ENCODE results near the gene APCDD1. TPM values are rescaled to one million over a fixed set of nuclear protein-coding genes. Genes with fewer than 3 reads are reported as not detected.

The APCDD1 gene
- not detected for total RNA-seq

DNA sequence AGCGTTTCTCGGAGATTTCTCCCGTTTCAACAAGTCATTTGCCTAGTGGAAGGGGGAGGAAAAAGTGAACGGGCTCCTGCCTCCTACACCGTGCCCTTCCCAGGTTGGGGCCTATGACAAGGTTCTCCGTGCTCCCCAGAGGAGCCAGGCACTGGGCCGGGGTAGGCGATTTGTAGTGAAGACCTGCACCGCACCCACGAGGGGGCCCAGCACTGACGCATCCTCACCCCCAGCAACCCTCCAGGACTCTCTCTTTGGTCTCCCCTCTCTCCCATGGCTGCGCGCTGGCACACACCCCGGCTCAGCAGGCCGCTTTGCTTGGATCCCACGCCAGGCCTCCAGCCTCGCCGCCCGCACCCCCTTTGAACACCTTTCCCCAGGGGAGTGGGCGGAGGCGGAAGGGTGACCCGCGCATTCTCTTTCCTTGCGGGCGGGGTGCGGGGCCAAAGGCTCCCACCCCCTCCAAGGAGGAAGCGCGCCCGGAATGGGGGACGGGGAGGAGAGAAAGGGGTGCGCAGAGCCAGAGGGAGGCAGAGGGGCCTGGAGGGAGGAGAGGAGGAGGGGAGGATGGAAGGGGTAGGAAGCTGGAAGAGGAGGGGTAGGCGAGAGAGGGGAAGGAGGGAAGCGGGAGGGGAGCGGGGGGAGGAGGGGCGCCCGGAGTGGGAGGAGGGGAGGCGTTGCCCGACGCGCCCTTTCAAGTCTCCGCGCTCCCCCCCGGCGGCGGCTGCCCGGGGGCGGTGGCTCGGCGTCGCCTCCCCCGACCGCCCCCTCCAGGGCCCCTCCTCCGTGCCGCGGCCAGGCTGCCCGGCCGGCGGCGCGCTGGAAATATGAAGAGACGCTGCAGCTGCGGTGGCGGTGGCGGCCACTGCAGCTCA is at the start of gene APCDD1:
Gene APCDD1, plus strand, starts transcription at position 830 of the 875 bp plus-strand sequence. CDS start 347 bp downstream, outside the sequence.
- CTCF ChIA-PET = no interaction called here
- Mint-ChIP-seq H3K27me3 (peaks cover 68% of the 10 kb centered on the region), H3K27ac (no peak within 1 kb of the TSS), H3K36me3 (ENCODE audit: low read depth) (no peaks in the 10 kb centered on the region), H3K4me3 (no peak within 1 kb of the TSS), H3K9me3 (no peaks in the 10 kb centered on the region), H3K4me1 (peaks cover 2% of the 10 kb centered on the region)
- DNase-seq = no peak
- POLR2A ChIA-PET = no interaction called here

DNA sequence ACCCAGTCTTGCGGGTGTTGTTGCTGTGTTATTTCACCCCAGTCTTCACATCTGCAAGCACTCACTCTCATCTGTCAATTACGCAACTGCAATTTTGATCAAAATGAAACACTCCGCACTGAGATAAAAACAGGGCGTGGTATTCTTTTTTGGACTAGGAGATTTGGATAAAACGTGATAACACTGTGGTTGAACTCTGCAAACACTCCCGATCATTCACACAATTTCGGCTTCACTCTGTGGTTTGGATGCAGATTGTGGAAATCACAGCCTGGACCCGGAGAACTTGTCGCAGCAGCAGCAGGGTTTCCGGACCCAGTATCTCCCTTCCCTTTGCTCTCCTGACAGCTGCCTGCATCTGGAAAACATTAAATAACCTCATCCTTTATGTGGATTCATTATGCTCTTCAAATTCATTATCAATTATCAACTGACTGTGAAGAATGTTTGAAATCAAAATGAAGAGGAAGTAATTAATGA is 49.4 kb upstream of the APCDD1 start:
- Mint-ChIP-seq H3K27me3 (peaks cover 8% of the 10 kb centered on the region), H3K4me1 (no peaks in the 10 kb centered on the region), H3K4me3 (no peak overlapping the region), H3K9me3 (no peaks in the 10 kb centered on the region), H3K27ac (no peak overlapping the region), H3K36me3 (ENCODE audit: low read depth) (no peaks in the 10 kb centered on the region)
- POLR2A ChIA-PET = no interaction called here
- no peak for DNase-seq
- CTCF ChIA-PET = no interaction called here

DNA sequence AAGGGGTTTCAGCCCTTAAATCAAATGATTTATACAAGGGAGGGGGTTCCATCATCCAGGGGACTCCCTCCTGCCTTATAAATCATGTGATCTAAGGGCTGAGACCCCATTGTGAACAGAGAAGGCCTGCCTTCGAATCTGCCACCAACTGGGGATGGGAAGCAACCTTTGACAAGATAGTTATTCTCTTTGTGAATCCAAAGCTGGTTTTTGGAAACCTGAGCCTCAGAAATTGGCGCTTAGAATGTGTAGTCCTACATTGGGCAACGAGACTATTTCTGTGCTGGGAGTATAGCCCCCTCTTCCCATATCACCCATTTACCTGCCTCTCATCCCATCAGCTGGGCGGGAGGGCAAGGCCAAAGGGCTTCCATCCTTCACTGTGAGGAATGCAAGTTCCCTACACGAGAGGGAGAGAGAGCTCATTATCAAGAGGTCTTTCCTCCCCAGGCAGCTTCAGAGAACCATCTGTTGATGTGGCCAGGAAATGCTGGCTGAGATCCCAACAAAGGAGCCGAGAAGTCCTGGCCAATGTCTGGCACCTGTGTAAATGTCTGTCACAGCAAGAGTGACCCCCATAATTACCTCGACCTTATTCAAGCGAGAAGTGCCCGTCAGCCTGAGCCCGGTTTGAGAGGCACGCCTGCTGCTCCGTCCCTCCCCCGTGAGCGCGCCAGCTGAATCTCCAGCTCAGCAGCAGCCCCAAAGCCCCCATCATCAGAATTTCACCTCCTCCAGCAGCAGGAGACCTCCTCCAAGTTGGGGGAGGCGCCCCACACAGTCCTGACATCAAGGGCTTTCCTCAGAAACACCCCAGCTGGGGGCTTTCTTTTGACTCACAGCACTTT is 48.4 kb upstream of the APCDD1 start:
- CTCF ChIA-PET = no interaction called here
- Mint-ChIP-seq H3K9me3 (no peaks in the 10 kb centered on the region), H3K27me3 (peaks cover 5% of the 10 kb centered on the region), H3K36me3 (ENCODE audit: low read depth) (no peaks in the 10 kb centered on the region), H3K4me1 (no peaks in the 10 kb centered on the region), H3K4me3 (no peak overlapping the region), H3K27ac (no peak overlapping the region)
- POLR2A ChIA-PET = no interaction called here
- DNase-seq = no peak

DNA sequence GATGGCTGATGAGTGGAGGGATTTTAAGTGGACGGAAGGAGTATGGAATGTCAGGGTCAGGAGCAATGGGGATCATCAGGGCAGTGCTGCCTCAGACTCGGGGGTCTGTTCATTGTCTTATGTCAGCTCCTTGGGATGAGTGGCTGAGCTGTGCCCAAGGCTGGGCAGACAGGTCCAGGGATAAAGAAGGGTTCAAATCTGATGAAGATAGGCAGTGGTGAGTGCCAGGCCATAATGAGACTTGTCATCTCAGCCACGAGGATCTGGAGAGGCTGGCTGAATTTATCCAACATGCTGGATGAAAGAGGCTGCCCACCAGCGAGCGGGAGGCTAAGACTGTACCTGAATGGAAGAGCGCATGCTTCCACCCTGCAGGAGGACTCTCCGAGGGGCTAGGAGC is 46.3 kb upstream of the APCDD1 start:
- Mint-ChIP-seq H3K4me3 (no peak overlapping the region), H3K9me3 (no peaks in the 10 kb centered on the region), H3K27ac (no peak overlapping the region), H3K4me1 (no peaks in the 10 kb centered on the region), H3K27me3 (no peaks in the 10 kb centered on the region), H3K36me3 (ENCODE audit: low read depth) (no peaks in the 10 kb centered on the region)
- CTCF ChIA-PET = no interaction called here
- DNase-seq = no peak
- POLR2A ChIA-PET = no interaction called here

DNA sequence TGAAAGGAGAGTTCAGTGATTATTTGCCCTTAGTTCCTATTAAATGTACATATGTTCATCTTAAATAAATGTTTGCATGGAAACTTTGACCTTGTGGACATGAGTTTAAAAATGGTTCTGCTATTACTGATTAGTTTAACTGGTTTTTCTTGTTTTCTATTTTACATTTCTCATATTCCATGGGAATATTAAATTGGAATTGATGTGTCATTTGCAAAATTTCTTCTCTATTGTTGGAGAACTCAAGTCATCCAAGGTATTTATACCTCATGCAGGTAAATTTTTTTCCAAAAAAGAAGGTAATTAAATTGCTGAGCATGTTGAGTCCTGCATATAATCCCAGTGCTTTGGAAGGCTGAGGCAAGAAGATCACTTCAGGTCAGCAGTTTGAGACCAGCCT is 45.4 kb upstream of the APCDD1 start:
- Mint-ChIP-seq H3K27me3 (no peaks in the 10 kb centered on the region), H3K4me3 (no peak overlapping the region), H3K36me3 (ENCODE audit: low read depth) (no peaks in the 10 kb centered on the region), H3K27ac (no peak overlapping the region), H3K4me1 (no peaks in the 10 kb centered on the region), H3K9me3 (no peaks in the 10 kb centered on the region)
- no peak for DNase-seq
- POLR2A ChIA-PET = interaction anchor here (0.6 kb wide), 1 partner anchor 88 kb away, joined by 3 read pairs; no protein-coding TSS in a partner anchor
- CTCF ChIA-PET = interaction anchor here (0.5 kb wide), 1 partner anchor 449 kb away, joined by 3 read pairs; no protein-coding TSS in a partner anchor

DNA sequence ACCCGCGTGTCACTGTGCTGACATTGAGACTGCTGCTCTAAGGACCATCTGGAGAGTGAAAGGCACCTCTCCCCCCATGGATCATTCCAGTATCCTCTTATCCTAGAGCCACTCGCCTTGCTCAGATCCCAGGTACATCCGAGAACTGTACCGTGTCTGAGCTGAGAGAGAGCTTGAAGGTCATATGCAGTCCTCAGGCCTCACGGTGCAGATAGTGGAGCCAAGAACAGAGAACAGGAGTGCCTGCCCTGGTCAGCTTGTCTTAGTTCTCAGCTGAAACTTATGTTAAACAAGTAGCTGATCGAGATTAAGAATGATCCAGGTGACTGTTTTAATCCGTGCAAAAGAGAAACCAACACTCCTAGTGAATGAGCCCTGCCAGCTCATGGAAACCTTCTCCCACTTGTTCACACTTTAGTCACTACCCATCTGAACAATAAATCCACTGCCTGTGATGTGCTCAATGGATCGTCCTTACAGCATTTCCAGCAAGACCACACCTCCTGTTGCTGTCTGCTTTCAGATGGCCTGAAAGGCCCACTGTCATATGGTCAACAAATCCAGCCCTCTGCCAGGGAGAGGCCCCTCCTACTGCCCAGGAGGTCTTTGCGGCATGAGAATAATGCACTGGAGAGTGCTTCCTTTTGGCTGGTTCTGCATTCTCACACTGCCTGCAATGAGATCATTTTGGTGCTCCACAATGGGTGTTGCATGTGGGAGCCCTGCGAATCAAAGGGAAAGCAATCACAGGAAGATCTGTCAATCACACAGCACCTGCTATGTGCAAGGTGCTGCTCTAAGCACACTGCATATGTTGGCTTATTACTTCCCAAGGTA is 43.7 kb upstream of the APCDD1 start:
- ChIA-PET CTCF (no interaction called here), POLR2A (no interaction called here)
- H3K36me3 Mint-ChIP-seq (ENCODE audit: low read depth) = no peaks in the 10 kb centered on the region
- H3K27ac Mint-ChIP-seq = no peak overlapping the region
- no peak for DNase-seq
- no peaks in the 10 kb centered on the region for H3K4me1 Mint-ChIP-seq
- H3K9me3 Mint-ChIP-seq = no peaks in the 10 kb centered on the region
- no peak overlapping the region for H3K4me3 Mint-ChIP-seq
- no peaks in the 10 kb centered on the region for H3K27me3 Mint-ChIP-seq

DNA sequence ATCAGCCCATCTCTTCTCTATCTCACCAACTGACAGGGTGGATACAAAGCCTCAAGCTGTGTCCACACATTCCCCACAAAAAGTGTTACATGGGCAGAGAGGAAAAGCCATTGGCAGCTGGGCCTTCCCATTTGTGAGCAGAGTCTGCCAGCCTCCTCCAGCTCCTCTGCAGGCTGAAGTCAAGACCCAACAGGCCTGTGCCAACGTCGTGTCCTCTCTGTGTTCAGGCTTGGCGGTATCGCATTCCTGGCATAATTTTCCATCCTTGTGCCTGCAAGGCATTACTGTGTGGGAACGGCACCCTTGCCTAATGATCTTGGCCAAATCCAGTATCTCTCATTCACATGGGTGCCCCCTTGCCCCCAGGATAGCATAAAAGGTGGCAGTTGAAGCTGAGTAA is 41.5 kb upstream of the APCDD1 start:
- no peak overlapping the region for H3K4me3 Mint-ChIP-seq
- ChIA-PET CTCF (no interaction called here), POLR2A (no interaction called here)
- no peaks in the 10 kb centered on the region for H3K9me3 Mint-ChIP-seq
- DNase-seq = no peak
- no peaks in the 10 kb centered on the region for H3K36me3 Mint-ChIP-seq (ENCODE audit: low read depth)
- H3K4me1 Mint-ChIP-seq = no peaks in the 10 kb centered on the region
- no peaks in the 10 kb centered on the region for H3K27me3 Mint-ChIP-seq
- H3K27ac Mint-ChIP-seq = no peak overlapping the region

DNA sequence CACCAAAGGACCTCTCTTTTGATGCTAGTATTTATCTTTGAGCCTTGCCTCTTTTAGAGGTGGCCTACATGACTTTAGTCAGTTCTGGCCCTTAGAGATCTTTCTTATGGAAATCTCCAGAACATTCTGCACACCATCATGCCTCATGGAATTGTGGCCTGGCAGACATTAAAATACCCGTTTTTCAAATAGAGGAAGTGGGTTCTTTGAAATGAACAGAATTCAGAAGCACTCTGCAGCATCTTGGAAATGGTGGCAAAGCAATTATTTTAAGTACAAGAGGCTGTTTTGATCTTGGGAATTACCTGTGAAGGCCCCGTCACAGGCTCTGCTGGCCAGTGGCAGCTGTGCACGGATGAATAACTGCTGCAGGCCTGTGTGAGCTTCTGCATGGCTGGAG is 40.7 kb upstream of the APCDD1 start:
- Mint-ChIP-seq H3K36me3 (ENCODE audit: low read depth) (no peaks in the 10 kb centered on the region), H3K27me3 (no peaks in the 10 kb centered on the region), H3K4me1 (no peaks in the 10 kb centered on the region), H3K9me3 (no peaks in the 10 kb centered on the region), H3K4me3 (no peak overlapping the region), H3K27ac (no peak overlapping the region)
- DNase-seq = no peak
- POLR2A ChIA-PET = no interaction called here
- CTCF ChIA-PET = no interaction called here

DNA sequence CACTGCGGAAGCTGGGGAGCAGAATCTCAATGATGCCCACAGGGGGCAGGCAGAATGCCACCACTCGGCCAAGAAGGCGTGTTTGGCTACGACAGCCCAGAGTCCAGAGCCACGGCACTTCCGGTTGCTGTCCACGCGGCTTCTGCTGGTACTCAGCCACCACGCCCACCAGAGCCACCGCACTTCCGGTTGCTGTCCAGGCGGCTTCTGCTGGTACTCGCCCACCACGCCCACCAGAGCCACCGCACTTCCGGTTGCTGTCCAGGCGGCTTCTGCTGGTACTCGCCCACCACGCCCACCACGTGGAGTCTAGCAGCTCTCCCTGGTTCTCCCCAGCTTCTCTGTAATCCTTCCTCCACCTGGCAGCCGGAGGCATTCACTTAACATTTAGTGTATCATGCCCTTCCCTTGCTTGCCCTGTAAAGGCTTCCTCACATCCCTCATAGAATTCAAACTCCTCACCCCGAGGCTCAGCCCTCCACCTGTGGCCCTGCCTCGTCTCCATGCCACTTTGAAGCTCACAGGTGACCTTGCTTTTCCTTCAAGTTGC is 40.1 kb upstream of the APCDD1 start:
- H3K27ac Mint-ChIP-seq = no peak overlapping the region
- H3K4me1 Mint-ChIP-seq = no peaks in the 10 kb centered on the region
- no peaks in the 10 kb centered on the region for H3K36me3 Mint-ChIP-seq (ENCODE audit: low read depth)
- H3K4me3 Mint-ChIP-seq = no peak overlapping the region
- H3K9me3 Mint-ChIP-seq = no peaks in the 10 kb centered on the region
- no peaks in the 10 kb centered on the region for H3K27me3 Mint-ChIP-seq
- DNase-seq = no peak
- ChIA-PET POLR2A (no interaction called here), CTCF (no interaction called here)

DNA sequence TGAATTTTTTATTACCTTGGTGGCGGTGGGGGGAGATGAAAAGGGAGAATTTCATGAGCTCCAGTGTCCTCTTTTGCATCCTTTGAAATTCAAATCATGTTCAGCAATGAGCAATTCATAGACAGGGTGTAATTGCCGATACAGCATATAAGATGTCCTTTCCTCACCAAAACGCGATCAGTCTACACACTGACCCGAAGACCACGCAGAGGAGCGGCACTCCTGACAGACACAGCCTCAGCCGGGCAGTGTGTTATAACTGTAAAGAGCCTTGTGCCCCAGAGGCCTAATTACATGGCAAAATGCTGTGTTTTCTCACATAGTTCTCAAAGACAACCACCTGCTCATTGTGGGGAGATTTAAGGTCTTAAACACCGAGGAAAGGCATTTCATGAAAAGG is 38.4 kb upstream of the APCDD1 start:
- ChIA-PET POLR2A (no interaction called here), CTCF (no interaction called here)
- Mint-ChIP-seq H3K27ac (no peak overlapping the region), H3K4me3 (no peak overlapping the region), H3K9me3 (no peaks in the 10 kb centered on the region), H3K27me3 (no peaks in the 10 kb centered on the region), H3K36me3 (ENCODE audit: low read depth) (no peaks in the 10 kb centered on the region), H3K4me1 (no peaks in the 10 kb centered on the region)
- DNase-seq = no peak

DNA sequence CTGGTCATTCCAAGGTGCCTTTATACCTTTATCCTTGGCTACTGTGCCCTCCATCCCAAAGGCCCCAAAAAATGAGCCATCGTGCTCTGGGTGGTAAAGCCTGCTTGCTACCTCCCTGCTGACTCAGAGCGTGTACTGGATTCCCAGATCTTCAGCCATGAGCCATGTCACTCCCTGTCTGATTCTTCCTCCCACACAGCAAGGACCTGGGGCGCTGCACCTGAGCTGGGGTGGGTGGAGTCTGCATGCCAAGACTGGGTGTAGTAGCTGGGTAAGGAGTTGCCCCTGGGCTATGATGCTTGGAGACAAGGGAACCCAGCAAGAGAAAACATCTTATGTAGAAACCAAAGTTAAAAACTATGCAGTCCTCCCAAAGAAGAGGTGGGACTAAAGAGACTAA is 37.2 kb upstream of the APCDD1 start:
- H3K36me3 Mint-ChIP-seq (ENCODE audit: low read depth) = no peaks in the 10 kb centered on the region
- no peaks in the 10 kb centered on the region for H3K4me1 Mint-ChIP-seq
- POLR2A ChIA-PET = no interaction called here
- no peaks in the 10 kb centered on the region for H3K27me3 Mint-ChIP-seq
- no peak overlapping the region for H3K27ac Mint-ChIP-seq
- CTCF ChIA-PET = no interaction called here
- no peaks in the 10 kb centered on the region for H3K9me3 Mint-ChIP-seq
- no peak overlapping the region for H3K4me3 Mint-ChIP-seq
- DNase-seq = no peak

DNA sequence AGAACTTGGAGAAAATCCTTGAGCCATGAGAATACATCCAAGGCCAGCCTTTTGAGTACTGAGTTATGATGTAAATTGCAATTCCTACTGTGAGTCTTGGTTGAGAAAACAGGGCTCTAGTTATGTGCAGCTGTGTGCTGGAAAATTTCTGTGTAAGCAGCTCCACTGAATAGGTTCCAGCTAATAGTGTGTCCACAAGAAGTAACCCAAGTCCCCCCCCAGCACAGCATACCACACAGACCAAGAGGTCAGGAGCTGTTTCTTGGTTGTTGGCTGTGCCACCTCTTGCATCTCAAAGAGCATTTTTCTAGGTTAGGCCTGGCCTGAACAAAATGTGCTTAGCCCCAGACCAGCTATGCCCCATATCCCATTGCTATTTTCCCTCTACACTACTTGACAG is 36.8 kb upstream of the APCDD1 start:
- Mint-ChIP-seq H3K4me3 (no peak overlapping the region), H3K27ac (no peak overlapping the region), H3K36me3 (ENCODE audit: low read depth) (no peaks in the 10 kb centered on the region), H3K4me1 (no peaks in the 10 kb centered on the region), H3K27me3 (no peaks in the 10 kb centered on the region), H3K9me3 (no peaks in the 10 kb centered on the region)
- ChIA-PET CTCF (no interaction called here), POLR2A (no interaction called here)
- DNase-seq = no peak

DNA sequence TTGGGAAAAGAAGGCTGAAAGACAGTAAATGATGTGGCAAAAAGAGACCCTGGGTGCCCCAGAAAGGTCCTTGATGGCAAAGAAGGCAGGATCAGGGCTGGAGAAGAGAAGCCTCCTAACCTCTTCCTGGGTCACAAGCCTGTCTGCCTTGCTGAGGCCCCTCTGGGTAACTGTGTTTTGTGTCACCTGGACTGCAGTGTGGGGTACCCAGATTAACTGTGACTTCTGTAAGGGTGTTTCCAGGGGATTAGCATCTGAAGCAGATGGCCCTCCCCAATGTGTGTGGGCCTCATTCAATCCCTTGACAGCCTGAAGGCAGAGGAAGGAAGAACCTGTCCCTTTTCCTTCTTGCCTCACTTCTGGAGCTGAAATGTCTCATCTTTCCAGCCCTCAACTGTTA is 35.6 kb upstream of the APCDD1 start:
- H3K27me3 Mint-ChIP-seq = no peaks in the 10 kb centered on the region
- POLR2A ChIA-PET = no interaction called here
- no peak overlapping the region for H3K4me3 Mint-ChIP-seq
- H3K4me1 Mint-ChIP-seq = no peaks in the 10 kb centered on the region
- DNase-seq = no peak
- CTCF ChIA-PET = no interaction called here
- H3K27ac Mint-ChIP-seq = no peak overlapping the region
- no peaks in the 10 kb centered on the region for H3K9me3 Mint-ChIP-seq
- no peaks in the 10 kb centered on the region for H3K36me3 Mint-ChIP-seq (ENCODE audit: low read depth)

All from activated CD4-positive, alpha-beta memory T cell treated with anti-CD3 and anti-CD28 coated beads, Interleukin-2, amount 10 ng/mL, durations not matched to agents 7 days and 5 days (primary cell).